HG03159 (cell line): ENCODE measurements around the gene OR1D5.
"Not testable (repeated sequence)": the region's sequence is repeated elsewhere in the genome, so short reads cannot be mapped to it uniquely, and the experiment has no call there.

ENCODE experiments used
- ATAC-seq: cut with Tn5 transposase; IDR thresholded peaks from one replicate; pipeline ENCODE4 v1.9.1; 2021; ENCODE audit warnings: mild to moderate bottlenecking, moderate library complexity; ENCODE audit not compliant: unreplicated experiment

Gene OR1D5

DNA sequence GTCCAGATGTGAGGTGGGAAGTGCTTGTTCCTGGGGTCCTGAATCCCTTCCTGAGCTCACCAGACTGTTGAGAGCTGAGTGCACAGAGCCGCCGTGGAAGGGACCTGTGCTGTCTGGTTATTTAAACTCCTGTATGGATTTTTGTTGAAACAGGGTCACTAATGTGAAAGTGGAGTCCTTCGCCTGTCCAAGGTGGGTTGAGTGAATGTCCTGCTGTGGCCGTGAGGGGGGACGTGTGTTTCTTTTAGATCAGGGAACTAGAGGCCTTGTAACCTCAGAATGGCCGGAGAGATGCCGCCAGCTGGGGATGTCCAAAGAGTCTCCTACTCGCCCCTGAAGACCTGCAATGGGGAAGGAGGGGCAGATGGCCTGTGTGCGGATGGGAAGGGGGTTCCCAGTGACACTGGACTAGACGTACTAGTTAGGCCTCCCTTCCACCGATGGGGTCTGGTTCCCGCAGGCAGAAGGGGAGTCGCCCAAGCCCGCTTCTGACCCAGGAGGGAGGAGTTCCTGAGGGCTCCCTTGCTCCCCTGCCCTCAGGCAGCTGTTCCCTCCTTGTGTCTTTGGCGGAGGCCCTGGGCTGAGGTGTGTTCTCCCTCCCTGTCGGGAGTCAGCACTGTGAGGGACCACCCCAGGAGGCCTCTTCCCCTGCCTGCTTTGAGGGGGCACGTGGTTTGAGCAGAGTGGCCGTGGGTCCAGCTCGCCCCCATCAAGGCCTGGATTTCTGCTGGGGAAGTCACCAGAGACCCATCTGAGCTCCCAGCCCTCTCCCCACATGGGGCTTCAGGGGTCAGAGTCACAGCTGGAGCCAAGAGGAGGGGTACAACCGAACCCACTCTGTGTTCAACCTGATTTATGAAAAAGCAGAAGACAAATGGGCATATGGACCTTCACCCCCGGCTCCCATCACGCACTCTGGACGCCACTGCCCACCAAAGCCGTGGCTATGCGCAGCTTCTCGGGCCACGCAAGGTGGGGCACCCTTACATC lies 30.9 kb downstream of the OR1D5 start:
- no peak for ATAC-seq

DNA sequence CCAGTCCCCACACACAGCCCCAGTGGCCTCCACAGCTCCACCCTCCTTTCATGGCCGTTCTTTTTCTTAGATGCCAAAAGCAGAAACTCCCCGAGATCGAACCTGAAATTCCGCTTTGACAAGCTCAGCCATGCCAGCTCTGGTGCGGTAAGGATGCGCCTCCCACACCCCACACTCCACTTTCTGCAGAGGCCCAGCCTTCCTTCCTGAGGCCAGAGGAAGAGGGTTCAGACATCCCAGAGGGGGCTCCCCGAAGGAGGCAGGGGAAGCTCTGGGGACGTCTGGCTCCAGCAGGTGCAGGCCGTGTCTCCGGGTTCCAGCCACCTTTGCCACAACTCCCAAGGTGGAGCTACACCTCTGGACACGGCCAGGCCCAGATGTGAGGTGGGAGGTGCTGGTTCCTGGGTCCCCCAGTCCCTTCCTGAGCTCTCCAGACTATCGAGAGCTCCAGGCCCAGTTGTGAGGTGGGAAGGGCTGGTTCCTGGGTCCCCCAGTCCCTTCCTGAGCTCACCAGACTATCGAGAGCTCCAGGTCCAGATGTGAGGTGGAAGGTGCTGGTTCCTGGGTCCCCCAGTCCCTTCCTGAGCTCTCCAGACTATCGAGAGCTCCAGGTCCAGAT lies 32.4 kb downstream of the OR1D5 start:
- ATAC-seq, result not testable (repeated sequence)

DNA sequence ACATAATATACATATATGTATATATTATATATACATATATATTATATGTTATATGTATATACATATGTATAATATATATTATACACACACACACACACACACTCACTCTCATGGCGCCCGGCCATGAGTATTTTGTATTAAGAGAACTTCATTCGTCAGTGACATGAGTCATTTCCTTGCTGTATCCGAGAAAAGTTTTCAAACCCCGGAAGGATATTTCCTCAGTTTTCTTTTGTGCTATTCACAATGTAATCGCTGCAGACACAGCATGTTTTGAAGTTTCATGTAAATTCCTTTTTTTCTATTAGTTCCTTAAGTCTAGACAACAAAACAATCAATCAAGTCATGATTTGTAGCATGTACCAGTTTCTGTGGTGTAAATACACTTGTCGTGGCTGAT lies 33.3 kb downstream of the OR1D5 start:
- no peak for ATAC-seq

DNA sequence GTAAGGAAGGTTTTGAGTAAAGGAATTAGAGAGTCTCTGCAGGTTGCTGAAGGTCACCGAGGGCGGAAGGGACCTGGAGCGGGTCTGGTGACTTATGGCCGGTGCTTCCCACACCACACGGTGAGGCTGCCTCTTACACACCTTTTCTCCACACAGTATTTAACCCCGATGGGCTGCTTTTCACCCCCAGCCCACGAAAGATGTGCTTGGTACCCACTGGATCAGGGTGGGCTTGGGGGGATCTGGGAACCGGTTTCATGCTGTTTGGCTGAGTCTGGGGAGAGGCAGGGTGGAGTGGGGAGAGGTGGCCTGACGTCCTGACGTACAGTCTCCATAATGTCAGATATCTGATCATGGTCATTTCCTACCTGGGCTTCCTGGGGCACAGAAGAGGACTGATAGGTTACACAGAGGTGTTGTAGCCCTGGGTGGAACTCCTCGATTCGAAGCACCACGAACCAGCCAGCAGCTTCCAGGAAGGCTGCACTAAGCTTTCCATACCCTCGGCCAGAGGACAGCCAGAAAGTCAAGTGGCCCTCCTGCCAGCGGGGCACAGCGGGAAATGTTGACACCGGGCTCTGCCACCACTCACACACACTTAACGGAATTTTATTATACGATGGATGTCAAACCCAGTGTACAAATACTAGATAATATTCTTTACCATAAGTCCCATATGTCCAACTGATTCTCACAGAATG lies 34.0 kb downstream of the OR1D5 start:
- no peak for ATAC-seq

DNA sequence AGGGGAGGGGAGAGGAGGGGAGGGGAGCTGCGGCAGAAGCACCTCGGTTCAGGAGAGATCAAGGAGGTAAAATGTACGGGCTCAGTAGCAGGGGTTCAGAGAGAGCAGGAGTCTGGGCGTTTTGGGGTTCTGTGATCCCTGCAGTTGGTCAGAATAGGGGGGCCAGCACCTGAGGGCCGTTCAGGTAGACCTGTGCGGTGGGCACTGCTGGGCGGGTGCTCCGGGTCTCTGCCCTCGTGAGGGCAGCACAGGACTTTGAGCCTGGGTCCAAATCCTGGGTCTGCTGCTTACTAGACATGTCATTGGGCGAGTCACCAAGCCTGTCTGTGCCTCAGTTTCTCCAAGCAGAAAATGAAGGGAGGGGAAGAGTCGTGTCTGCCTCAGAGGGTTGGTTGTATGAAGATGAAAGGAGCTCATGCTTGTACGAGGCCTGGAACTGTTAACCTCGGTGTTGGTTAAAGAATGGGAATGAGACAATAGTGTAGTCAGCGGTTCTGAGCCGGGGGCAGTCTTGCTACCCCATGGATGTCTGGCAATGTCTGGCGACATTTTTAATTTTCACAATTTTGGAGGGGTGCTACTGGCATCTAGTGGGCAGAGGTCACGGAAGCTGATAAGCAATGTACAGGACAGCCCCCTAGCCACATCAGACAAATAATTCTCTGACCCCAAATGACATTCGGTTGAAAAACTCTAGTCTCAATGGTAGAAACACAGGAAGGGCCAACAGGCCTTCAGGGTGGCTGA lies 35.4 kb downstream of the OR1D5 start:
- ATAC-seq, result no peak

DNA sequence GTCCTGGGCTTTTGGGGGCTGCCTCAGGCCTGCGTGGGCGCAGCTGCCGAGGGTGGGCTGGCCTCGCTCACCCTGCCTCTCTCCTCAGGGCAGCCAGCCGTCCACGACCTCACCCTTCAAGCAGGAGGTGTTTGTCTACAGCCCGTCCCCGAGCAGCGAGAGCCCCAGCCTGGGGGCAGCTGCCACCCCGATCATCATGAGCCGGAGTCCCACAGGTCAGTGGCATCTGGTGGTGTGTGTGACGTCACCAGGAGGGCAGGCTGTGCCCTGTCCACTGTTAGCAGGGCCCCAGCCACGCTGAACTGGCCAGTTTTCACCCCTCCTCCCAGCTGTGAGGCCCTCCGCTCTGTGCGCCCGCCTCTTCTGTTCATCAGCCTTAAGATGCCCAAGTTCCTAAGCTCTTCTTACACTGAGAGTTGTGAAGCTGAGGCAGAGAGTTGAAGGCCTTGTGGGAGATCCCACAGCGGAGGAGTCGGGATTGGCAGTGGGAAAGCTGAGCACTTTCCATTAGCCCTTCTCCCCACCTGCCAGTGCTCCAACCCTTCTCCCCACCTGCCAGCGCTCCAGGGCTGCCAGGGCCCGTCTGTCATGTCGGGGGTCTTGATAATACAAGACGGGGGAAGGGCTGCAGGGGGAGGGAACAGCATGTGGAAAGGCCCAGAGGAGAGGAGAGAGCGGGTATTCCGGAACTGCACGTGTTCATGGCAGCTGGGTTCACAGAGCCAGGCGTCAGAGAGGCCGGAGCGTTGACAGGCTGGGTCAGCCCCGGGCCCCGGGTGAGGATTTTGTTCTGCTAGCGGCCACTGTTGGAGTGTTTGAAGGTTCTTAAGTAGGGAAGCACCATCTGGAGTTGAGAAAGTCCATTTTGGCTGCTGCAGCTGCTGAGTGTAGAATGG lies 36.3 kb downstream of the OR1D5 start:
- ATAC-seq, result no peak

DNA sequence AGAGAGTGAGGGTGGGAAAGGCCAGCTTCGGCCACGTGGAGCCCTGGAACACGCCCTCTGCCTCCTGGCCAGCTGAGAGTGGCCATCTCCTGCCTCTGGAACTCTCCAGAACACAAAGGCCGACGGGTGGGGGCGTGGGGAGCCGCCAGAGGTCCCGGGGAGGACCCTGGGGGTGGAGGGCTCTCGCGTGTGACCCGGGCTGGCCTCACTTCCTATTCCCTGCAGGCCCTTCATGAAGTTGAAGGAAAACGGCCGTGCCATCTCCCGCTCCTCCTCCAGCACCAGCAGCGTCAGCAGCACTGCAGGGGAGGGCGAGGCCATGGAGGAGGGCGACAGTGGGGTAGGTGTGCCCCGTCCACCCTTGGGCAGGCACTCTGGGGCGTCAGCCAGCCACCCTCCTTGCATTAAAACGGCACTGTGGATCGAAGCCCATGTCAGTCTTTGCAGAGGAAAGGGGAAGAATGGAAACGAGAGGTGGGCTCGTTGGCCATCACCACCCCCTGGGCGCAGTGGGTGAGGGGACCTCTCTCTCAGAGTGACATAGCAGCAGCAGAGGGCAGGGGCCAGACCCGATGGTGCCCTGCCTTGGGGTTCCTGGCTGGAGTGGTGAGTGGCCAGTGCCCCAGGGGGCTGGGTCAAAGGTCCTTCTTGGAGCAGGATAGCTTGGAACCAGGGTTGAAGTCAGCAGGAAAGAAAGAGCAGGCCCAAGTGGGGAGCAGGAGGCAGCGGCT lies 37.1 kb downstream of the OR1D5 start:
- no peak for ATAC-seq

DNA sequence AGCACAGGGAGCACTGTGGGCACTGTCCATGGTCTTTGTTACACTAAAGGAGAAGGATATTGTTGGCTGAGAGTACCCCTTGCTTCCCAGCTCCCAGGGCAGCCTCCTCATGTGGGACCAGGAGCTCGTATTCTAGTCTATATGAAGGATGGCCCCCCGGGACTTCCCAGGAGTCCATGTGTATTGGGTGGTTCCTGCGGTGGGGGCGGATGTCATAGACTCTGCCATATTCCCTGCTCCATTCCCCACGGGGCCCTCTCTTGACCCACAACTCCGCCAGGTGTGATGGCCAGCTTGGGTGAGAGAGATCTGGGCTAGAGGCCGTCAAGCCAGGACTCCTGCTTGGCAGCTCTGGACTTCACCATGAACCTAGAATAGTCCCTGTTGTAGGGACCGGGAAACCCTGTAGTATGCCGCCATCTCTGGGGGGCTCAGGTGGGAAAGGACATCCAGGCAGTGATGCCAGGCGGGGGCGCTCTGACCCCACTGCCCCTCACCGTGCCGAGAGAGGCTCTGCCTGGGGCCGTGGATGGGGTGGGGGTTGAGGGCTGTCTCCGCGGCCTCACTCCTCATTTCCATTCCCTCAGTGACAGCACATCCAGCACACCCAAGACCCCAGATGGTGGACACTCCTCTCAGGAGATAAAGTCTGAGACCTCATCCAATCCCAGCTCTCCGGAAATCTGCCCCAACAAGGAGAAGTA lies 37.8 kb downstream of the OR1D5 start:
- ATAC-seq, result no peak

DNA sequence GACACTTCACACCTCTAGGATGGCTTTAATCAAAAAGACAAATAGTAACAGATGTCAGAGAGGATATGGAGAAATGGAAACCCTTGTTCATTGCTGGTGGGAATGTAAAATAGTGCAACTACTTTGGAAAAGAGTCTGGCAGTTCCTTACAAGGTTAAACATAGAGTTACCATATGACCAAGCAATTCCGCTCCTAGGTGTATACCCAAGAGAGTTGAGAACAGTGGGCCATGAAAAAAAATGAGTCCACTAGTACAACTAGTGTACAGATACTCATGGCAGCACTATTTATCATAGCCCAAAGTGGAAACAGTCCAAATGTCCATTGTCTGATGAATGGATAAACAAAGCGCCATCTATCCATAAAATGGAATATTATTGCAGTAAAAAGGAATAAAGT lies 39.1 kb downstream of the OR1D5 start:
- no peak for ATAC-seq

DNA sequence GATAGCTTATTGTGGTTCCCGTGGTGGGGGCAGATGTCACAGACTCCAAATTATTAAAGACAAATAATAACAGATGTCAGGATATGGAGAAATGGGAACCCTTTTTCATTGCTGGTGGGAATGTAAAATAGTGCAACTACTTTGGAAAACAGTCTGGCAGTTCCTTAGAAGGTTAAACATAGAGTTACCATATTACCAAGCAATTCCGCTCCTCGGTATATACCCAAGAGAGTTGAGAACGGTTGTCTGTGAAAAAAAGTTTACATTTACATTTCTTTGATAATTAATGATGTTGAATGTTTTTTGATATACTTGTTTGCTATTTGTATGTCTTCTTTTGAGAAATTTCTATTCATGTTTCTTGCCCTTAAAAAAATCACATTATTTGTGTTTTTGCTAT lies 41.2 kb downstream of the OR1D5 start:
- no peak for ATAC-seq

DNA sequence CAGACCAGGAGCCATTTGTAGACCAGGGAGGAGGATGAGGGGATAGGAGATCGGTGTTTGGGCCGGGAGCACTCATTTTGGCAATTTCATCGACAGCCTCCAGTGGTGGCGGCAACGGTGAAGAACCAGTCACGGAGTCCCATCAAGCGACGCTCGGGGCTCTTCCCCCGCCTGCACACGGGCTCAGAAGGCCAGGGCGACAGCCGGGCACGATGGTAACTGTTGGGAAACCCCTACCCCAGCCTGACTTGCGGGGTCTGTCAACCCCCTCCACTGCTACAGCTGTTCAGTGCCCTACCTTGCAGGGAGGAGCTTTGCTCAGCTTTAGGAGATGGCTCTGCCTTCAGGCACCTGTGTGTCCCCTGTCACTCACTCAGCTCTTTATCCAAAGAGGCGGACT lies 43.0 kb downstream of the OR1D5 start:
- ATAC-seq, result no peak

DNA sequence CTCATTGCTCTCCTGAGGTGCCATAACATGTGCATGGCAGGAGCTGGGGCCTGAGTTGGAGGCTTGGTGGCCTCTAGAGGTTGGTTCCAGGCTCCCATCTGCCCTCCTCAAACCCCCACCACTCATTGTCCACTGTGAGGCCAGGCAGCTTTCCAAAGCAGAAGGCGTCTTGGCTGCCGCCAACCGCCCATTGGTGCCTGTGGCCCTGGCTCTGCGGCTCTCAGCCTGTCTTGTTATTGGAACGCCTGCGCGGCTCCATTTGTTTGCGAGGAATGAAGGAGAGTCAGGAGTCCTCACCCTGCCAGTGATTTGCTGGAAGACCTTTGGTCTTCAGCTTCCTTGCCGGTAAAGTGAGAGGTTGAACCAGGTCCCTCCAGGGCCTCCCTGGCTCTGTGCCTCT lies 43.6 kb downstream of the OR1D5 start:
- no peak for ATAC-seq

DNA sequence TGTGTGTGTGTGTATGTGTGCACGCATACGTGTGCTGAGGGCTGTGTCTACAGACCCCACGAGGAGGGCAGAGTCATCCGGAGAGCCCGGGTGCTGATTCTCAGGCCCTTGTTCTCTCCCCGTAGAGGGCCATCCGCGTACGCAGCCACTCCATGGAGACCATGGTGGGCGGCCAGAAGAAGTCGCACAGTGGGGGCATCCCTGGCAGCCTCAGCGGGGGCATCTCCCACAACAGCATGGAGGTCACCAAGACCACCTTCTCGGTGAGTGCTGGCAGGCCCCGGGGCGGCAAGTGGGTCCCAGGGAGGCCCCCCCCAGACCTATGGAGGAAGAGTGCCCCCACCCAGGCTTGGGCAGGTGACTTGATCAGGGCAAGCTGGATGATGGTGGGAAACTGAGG lies 45.5 kb downstream of the OR1D5 start:
- ATAC-seq, result no peak

DNA sequence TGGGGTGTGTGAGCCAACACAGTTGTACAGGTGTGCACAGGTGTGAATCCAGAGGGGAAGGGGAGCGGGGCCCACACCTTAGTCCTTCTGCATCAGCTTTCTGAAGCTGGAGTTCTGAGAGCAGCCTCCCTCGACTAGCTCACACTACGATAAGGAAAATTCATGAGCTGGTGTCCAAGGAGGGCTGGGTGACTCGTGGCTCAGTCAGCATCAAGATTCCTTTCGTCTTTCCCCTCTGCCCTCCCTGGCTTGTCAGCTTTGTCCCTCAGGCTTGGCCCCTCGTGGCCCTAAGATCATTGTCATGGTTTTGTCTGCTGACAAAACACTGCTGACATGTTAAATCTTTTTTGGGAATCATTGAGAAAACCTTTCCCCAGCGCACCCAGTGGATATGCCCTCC lies 47.5 kb downstream of the OR1D5 start:
- no peak for ATAC-seq

DNA sequence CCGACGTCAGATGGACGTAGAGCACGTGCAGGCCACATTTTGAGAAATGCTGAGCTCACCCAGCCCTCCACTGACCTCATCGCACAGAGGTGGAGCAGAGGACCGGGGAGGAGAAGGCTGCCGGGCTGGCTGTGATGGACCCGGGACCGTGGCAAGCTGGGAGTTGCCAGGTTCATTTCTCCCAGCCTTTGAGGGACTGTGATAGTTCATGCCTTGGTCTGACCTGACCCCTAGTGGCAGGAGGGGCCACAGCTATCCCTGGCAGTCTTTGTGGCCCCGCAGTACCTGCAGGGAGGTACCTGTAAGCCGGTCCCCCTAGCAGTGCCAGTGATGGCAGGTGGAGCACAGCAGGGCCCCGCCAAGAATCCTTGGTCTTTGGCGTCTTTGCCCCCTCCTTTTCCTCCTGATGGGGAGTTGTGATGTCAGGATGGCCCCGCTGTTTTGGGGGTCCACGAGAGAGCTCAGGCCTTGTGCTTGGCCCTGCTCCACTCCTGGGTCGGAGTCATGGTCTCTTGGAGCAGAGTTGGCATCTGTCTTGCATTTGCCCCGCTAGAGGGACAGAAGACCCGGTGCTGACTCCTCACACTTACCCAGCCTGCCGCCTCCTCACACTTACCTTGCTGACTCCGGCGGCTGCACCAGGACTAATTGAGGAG lies 50.4 kb downstream of the OR1D5 start:
- no peak for ATAC-seq
